K562 (cell line): Measurements from ENCODE around the gene NR3C2. TPM values are rescaled to one million over a fixed set of nuclear protein-coding genes. Genes with fewer than 3 reads are reported as not detected.

ENCODE experiments used
- ATAC-seq: fragments of 200-7000 bp; cut with Tn5 transposase; 3 replicates; pipeline ENCODE4 v1.9.1; 2020; ENCODE audit warnings: moderate library complexity
- BruUV-seq: library from RNA; stranded (reverse); fragments of 400-500 nt; replicated peaks from 2 replicates; lab custom pipeline; 2021; lab: Mats Ljungman, UMichigan
- CTCF ChIA-PET: fragments of 300-600 bp; formaldehyde crosslinking; extraction: SDS; loops from one replicate; lab custom pipeline; 2021; ENCODE audit warnings: low intra/inter-chr PET ratio; lab: Yijun Ruan, JAX
- POLR2A ChIA-PET: fragments of 300-600, 350-650 bp; sonication (Branson Sonifier 250); formaldehyde crosslinking; extraction: SDS; loops from one replicate; lab custom pipeline; 2021; ENCODE audit warnings: antibody characterized with exemption, inconsistent platforms; lab: Yijun Ruan, JAX
- DNase-seq, 4 experiments: peaks; one replicate each; pipeline versions ENCODE4 v3.0.0 to v3.0.0-alpha.2; 2011 to 2018; ENCODE audit warnings: low spot score in 3 of 4, mixed read lengths in 3 of 4; ENCODE audit errors: extremely low read depth in 1 of 4
- FAIRE-seq: peaks from 2 replicates; lab custom pipeline; 2011; peaks lifted over from hg19 to GRCh38; lab: Jason Lieb, UNC
- H2AFZ ChIP-seq: 2 replicates; pipeline ENCODE4 v1.6.0; 2011; ENCODE audit warnings: low read depth, low read length, control low read depth, inconsistent platforms
- H3K27ac ChIP-seq: fragments of 200-600 bp; 3 replicates; pipeline ENCODE4 v1.8.0; 2011; ENCODE audit warnings: low read depth, mild to moderate bottlenecking, control low read depth, inconsistent platforms, low read length, moderate library complexity, mixed read lengths; ENCODE audit errors: extremely low read depth
- H3K27me3 ChIP-seq, 2 experiments: fragments of 300-600 bp in 1 of 2; 2 replicates in 1 of 2; 3 replicates in 1 of 2; pipeline versions ENCODE4 v1.6.0 to v1.8.0; 2011; ENCODE audit warnings: inconsistent platforms in 2 of 2, low read length in 2 of 2, mild to moderate bottlenecking in 1 of 2, mixed read lengths in 1 of 2, moderate library complexity in 1 of 2; ENCODE audit not compliant: control insufficient read depth in 2 of 2, insufficient read depth in 2 of 2
- H3K36me3 ChIP-seq: fragments of 300-600 bp; 3 replicates; pipeline ENCODE4 v1.8.0; 2011; ENCODE audit warnings: mild to moderate bottlenecking, low read length, inconsistent platforms; ENCODE audit not compliant: control insufficient read depth, insufficient read depth
- H3K4me1 ChIP-seq, 2 experiments: fragments of 200-600 bp in 1 of 2; replicated peaks in 1 of 2; 2 replicates in 1 of 2; 3 replicates in 1 of 2; pipeline versions ENCODE4 v1.5.1 to v1.8.0; 2011; ENCODE audit warnings: inconsistent platforms in 2 of 2, low read length in 2 of 2, mild to moderate bottlenecking in 1 of 2, mixed read lengths in 1 of 2, moderate library complexity in 1 of 2; ENCODE audit not compliant: control insufficient read depth in 2 of 2, insufficient read depth in 2 of 2
- H3K4me2 ChIP-seq: 2 replicates; pipeline ENCODE4 v1.6.1; 2011; ENCODE audit warnings: low read length, control low read depth, inconsistent platforms, mixed read lengths; ENCODE audit not compliant: insufficient read depth
- H3K4me3 ChIP-seq: fragments of 200-600 bp; sonication (generic), shearing (Covaris generic); 2 replicates; pipeline ENCODE4 v1.5.1; 2016; ENCODE audit warnings: control low read depth, inconsistent platforms
- H3K79me2 ChIP-seq: fragments of 200-600 bp; 3 replicates; pipeline ENCODE4 v1.8.0; 2011; ENCODE audit warnings: low read length, inconsistent platforms; ENCODE audit not compliant: control insufficient read depth, insufficient read depth
- H3K9ac ChIP-seq, 2 experiments: 2 replicates each; pipeline versions ENCODE4 v1.6.0 to v1.6.1; 2011; ENCODE audit warnings: low read depth in 2 of 2, low read length in 2 of 2, control low read depth in 1 of 2, inconsistent platforms in 1 of 2, mild to moderate bottlenecking in 1 of 2, mixed read lengths in 1 of 2; ENCODE audit not compliant: insufficient read depth in 1 of 2
- H3K9me1 ChIP-seq: one replicate; pipeline ENCODE4 v1.6.0; 2011; ENCODE audit warnings: inconsistent platforms, mild to moderate bottlenecking, low read length, moderate library complexity; ENCODE audit not compliant: control insufficient read depth, insufficient read depth
- H3K9me3 ChIP-seq: replicated peaks from 2 replicates; pipeline ENCODE4 v1.5.1; 2011; ENCODE audit warnings: low read depth, low read length, inconsistent platforms; ENCODE audit not compliant: control insufficient read depth, insufficient read depth
- H4K20me1 ChIP-seq: replicated peaks from 2 replicates; pipeline ENCODE4 v1.6.1; 2011; ENCODE audit warnings: low read length, inconsistent platforms, mixed read lengths; ENCODE audit not compliant: control insufficient read depth, insufficient read depth
- ETV1 ChIP-seq: fragments of 450-650 bp; conservative IDR thresholded peaks from 2 replicates; pipeline ENCODE4 v1.6.1; 2016; ENCODE audit warnings: missing genetic modification characterization, control low read depth, low read depth, missing compliant biosample characterization
- EZH2 ChIP-seq: IDR thresholded peaks from 2 replicates; pipeline ENCODE4 v1.6.1; 2012; ENCODE audit warnings: low read depth, mild to moderate bottlenecking, inconsistent platforms, low read length, borderline replicate concordance
- HMG20B ChIP-seq: fragments of 250-450 bp; sonication (Bioruptor Pico); IDR thresholded peaks from 2 replicates; pipeline ENCODE4 v1.5.0; 2021; ENCODE audit warnings: mild to moderate bottlenecking
- MTA2 ChIP-seq: fragments of 450-650 bp; IDR thresholded peaks from 2 replicates; pipeline ENCODE4 v1.6.1; 2016; ENCODE audit warnings: low read depth
- RB1 ChIP-seq: fragments of 450-650 bp; IDR thresholded peaks from 2 replicates; pipeline ENCODE4 v1.6.1; 2017; ENCODE audit warnings: low read depth, mild to moderate bottlenecking
- TAF1 ChIP-seq: IDR thresholded peaks from 2 replicates; pipeline ENCODE4 v1.6.1; 2011; ENCODE audit warnings: mild to moderate bottlenecking, low read length, moderate library complexity; ENCODE audit not compliant: insufficient read depth, control insufficient read depth, severe bottlenecking; ENCODE audit errors: extremely low read depth
- TAF7 ChIP-seq: fragments of 450-650 bp; IDR thresholded peaks from 2 replicates; pipeline ENCODE4 v1.6.1; 2016; ENCODE audit warnings: missing genetic modification characterization, missing compliant biosample characterization
- ZNF41 ChIP-seq: fragments of 250-450 bp; sonication (Bioruptor Pico); conservative IDR thresholded peaks from 2 replicates; pipeline ENCODE4 v1.4.0; 2020; ENCODE audit warnings: mild to moderate bottlenecking
- ZNF717 ChIP-seq: fragments of 250-450 bp; sonication (Bioruptor Pico); IDR thresholded peaks from 2 replicates; pipeline ENCODE4 v1.5.0; 2021
- WGBS: fragments of 100-300 bp; shearing (Covaris generic); methylation state at CpG from one replicate; pipeline ENCODE4 v1.1.6; 2016; ENCODE audit warnings: low coverage, mixed read lengths; ENCODE audit not compliant: insufficient coverage; ENCODE audit errors: missing lambda C conversion rate; 5-methylcytosine and 5-hydroxymethylcytosine counted together
- in situ Hi-C: fragments of 300-500 bp; cut with MboI; formaldehyde crosslinking; loops from 4 replicates; pipeline ENCODE4 v1.15.0; 2018; ENCODE audit warnings: inconsistent platforms, mixed read lengths
- intact Hi-C: fragments of 100-400 bp; cut with micrococcal nuclease; formaldehyde crosslinking; loops from 2 replicates; pipeline ENCODE4 v1.14.2; 2022
- polyA plus RNA-seq, 8 experiments: library from polyadenylated mRNA; depleted of rRNA in 4 of 8; stranded (reverse) in 5 of 8; unstranded in 3 of 8; fragments of >200 nt; fragmentation: Nextera tagmentation in 2 of 8; fragmentation: Illumina TruSeq in 1 of 8; extraction: Ambion mirVana in 2 of 8; extraction: Trizol in 1 of 8; gene quantifications; 2 replicates each; pipeline versions ENCODE4 v1.2.1 to v1.2.3, GENCODE V29; 2011 to 2014; ENCODE audit warnings: inconsistent platforms in 1 of 8, missing spikeins in 1 of 8
- total RNA-seq, 7 experiments: library from RNA; depleted of rRNA in 6 of 7; stranded (reverse); fragments of >200 nt in 6 of 7; fragmentation: Illumina TruSeq in 2 of 7; extraction: Trizol in 2 of 7; gene quantifications; 2 replicates each; pipeline versions ENCODE4 v1.2.1 to v1.2.3, GENCODE V29; 2011 to 2021; ENCODE audit warnings: low replicate concordance in 1 of 7
- TF ChIP-seq, protein P1 (sequence below): fragments of 250-450 bp; sonication (Bioruptor Pico); IDR thresholded peaks from 2 replicates; pipeline ENCODE4 v1.9.0; 2021; ENCODE audit warnings: mild to moderate bottlenecking, inconsistent platforms
- TF ChIP-seq, protein P2 (sequence below): sonication (generic); formaldehyde crosslinking; IDR thresholded peaks from 2 replicates; pipeline ENCODE4 v1.8.1; 2023; ENCODE audit warnings: mild to moderate bottlenecking, missing genetic modification reagents, moderate library complexity
- TF ChIP-seq, protein P3 (sequence below), 2 experiments: fragments of 250-450 bp in 1 of 2; fragments of 450-650 bp in 1 of 2; sonication (Bioruptor Pico) in 1 of 2; IDR thresholded peaks; 2 replicates each; pipeline versions ENCODE4 v1.6.1 to v1.8.0; 2016 to 2021; ENCODE audit warnings: mild to moderate bottlenecking in 2 of 2, moderate library complexity in 2 of 2, missing compliant biosample characterization in 1 of 2, missing genetic modification characterization in 1 of 2
- TF ChIP-seq, protein P4 (sequence below): fragments of 450-650 bp; formaldehyde crosslinking; IDR thresholded peaks from 2 replicates; pipeline ENCODE4 v1.4.0; 2020; ENCODE audit warnings: mild to moderate bottlenecking, moderate library complexity
- TF ChIP-seq, protein P5 (sequence below): IDR thresholded peaks from 2 replicates; pipeline ENCODE4 v1.6.1; 2011; ENCODE audit not compliant: insufficient read length; ENCODE audit errors: extremely low read depth
- TF ChIP-seq, protein P6 (sequence below): fragments of 450-650 bp; IDR thresholded peaks from 2 replicates; pipeline ENCODE4 v1.6.1; 2014; ENCODE audit warnings: low read depth, mild to moderate bottlenecking, moderate library complexity, borderline replicate concordance

The NR3C2 gene
- total and polyA plus RNA-seq, 9 of the 15 experiments (the other 6 are each of a cell fraction or from before 2014, with no cell fraction given): 0.01 to 0.28 (median 0.16) TPM; not detected in 2

DNA sequence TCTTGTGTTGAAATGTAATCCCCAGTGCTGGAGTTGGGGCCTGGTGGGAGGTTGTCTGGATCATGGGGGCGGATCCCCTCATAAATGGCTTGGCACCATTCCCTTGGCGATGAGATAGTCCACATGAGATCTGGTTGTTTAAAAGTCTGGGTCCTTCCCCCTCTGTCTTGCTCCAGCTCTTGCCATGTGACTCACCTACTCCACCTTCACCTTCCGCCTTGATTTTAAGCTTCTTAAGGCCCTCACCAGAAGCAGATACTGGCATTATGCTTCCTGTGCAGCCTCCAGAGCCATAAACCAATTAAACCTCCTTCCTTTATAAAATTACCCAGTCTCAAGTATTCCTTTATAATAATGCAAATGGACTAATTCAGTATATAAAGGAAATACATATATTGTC lies 111.5 kb downstream of the NR3C2 start:
- in situ Hi-C loops (no loop called here), intact Hi-C loops (no loop called here)
- no peaks in the 10 kb centered on the region for H3K79me2 ChIP-seq
- no peak overlapping the region for H3K4me2 ChIP-seq
- no peak overlapping the region for H3K9ac ChIP-seq
- H3K9me1 ChIP-seq: no peaks in the 10 kb centered on the region
- no peaks in the 10 kb centered on the region for H3K9me3 ChIP-seq
- FAIRE-seq (no peak), DNase-seq (no peak), ATAC-seq (no peak)
- H3K27me3 ChIP-seq: no peaks in the 10 kb centered on the region
- no peak overlapping the region for H3K4me3 ChIP-seq
- H3K36me3 ChIP-seq: no peaks in the 10 kb centered on the region
- WGBS: 0% methylated on average over 3 of the region's 3 CpGs
- no peaks in the 10 kb centered on the region for H3K4me1 ChIP-seq
- H3K27ac ChIP-seq: no peak overlapping the region
- POLR2A ChIA-PET: no interaction called here
- no TSS peak for BruUV-seq
- no peak overlapping the region for H2AFZ ChIP-seq
- CTCF ChIA-PET: no interaction called here
- H4K20me1 ChIP-seq: no peaks in the 10 kb centered on the region
- TF ChIP-seq TAF7 (tag) (no peak), RB1 (no peak), HMG20B (no peak), ZNF41 (CRISPR knock-in tag) (no peak), MTA2 (no peak), EZH2 (no peak), ZNF717 (CRISPR knock-in tag) (no peak), TAF1 (no peak), ETV1 (tag) (no peak)
- TF ChIP-seq, protein P1, sequence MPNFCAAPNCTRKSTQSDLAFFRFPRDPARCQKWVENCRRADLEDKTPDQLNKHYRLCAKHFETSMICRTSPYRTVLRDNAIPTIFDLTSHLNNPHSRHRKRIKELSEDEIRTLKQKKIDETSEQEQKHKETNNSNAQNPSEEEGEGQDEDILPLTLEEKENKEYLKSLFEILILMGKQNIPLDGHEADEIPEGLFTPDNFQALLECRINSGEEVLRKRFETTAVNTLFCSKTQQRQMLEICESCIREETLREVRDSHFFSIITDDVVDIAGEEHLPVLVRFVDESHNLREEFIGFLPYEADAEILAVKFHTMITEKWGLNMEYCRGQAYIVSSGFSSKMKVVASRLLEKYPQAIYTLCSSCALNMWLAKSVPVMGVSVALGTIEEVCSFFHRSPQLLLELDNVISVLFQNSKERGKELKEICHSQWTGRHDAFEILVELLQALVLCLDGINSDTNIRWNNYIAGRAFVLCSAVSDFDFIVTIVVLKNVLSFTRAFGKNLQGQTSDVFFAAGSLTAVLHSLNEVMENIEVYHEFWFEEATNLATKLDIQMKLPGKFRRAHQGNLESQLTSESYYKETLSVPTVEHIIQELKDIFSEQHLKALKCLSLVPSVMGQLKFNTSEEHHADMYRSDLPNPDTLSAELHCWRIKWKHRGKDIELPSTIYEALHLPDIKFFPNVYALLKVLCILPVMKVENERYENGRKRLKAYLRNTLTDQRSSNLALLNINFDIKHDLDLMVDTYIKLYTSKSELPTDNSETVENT (CRISPR knock-in tag): no peak
- TF ChIP-seq, protein P2, sequence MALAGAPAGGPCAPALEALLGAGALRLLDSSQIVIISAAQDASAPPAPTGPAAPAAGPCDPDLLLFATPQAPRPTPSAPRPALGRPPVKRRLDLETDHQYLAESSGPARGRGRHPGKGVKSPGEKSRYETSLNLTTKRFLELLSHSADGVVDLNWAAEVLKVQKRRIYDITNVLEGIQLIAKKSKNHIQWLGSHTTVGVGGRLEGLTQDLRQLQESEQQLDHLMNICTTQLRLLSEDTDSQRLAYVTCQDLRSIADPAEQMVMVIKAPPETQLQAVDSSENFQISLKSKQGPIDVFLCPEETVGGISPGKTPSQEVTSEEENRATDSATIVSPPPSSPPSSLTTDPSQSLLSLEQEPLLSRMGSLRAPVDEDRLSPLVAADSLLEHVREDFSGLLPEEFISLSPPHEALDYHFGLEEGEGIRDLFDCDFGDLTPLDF (CRISPR knock-in tag): no peak
- TF ChIP-seq, protein P3, sequence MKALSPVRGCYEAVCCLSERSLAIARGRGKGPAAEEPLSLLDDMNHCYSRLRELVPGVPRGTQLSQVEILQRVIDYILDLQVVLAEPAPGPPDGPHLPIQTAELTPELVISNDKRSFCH (CRISPR knock-in tag; IDR thresholded peaks at IDR 0.05): no peak
- TF ChIP-seq, protein P3 (tag; IDR thresholded peaks at IDR 0.05): no peak
- TF ChIP-seq, protein P4, sequence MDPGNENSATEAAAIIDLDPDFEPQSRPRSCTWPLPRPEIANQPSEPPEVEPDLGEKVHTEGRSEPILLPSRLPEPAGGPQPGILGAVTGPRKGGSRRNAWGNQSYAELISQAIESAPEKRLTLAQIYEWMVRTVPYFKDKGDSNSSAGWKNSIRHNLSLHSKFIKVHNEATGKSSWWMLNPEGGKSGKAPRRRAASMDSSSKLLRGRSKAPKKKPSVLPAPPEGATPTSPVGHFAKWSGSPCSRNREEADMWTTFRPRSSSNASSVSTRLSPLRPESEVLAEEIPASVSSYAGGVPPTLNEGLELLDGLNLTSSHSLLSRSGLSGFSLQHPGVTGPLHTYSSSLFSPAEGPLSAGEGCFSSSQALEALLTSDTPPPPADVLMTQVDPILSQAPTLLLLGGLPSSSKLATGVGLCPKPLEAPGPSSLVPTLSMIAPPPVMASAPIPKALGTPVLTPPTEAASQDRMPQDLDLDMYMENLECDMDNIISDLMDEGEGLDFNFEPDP: no peak
- TF ChIP-seq, protein P5, sequence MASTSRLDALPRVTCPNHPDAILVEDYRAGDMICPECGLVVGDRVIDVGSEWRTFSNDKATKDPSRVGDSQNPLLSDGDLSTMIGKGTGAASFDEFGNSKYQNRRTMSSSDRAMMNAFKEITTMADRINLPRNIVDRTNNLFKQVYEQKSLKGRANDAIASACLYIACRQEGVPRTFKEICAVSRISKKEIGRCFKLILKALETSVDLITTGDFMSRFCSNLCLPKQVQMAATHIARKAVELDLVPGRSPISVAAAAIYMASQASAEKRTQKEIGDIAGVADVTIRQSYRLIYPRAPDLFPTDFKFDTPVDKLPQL: no peak
- TF ChIP-seq, protein P6, sequence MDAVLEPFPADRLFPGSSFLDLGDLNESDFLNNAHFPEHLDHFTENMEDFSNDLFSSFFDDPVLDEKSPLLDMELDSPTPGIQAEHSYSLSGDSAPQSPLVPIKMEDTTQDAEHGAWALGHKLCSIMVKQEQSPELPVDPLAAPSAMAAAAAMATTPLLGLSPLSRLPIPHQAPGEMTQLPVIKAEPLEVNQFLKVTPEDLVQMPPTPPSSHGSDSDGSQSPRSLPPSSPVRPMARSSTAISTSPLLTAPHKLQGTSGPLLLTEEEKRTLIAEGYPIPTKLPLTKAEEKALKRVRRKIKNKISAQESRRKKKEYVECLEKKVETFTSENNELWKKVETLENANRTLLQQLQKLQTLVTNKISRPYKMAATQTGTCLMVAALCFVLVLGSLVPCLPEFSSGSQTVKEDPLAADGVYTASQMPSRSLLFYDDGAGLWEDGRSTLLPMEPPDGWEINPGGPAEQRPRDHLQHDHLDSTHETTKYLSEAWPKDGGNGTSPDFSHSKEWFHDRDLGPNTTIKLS: no peak
